GM21619 (cell line): ENCODE results near the gene MUC5B.
"Not testable (repeated sequence)": the region's sequence is repeated elsewhere in the genome, so short reads cannot be mapped to it uniquely, and the experiment has no call there.

Experiments
- ATAC-seq: cut with Tn5 transposase; IDR thresholded peaks from one replicate; pipeline ENCODE4 v1.9.1; 2021; ENCODE audit not compliant: unreplicated experiment

MUC5B gene

DNA sequence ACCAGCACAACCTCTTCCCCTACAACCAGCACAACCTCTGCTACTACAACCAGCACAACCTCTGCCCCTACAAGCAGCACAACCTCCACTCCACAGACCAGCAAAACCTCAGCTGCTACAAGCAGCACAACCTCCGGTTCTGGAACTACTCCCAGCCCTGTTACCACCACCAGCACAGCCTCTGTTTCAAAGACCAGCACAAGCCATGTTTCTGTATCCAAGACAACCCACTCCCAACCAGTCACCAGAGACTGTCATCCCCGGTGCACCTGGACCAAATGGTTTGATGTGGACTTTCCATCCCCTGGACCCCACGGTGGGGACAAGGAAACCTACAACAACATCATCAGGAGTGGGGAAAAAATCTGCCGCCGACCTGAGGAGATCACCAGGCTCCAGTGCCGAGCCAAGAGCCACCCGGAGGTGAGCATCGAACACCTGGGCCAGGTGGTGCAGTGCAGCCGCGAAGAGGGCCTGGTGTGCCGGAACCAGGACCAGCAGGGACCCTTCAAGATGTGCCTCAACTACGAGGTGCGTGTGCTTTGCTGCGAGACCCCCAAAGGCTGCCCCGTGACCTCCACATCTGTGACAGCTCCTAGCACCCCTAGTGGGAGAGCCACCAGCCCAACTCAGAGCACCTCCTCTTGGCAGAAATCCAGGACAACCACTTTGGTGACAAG, 34.3 kb upstream of the MUC5B start:
- ATAC-seq = not testable (repeated sequence)

DNA sequence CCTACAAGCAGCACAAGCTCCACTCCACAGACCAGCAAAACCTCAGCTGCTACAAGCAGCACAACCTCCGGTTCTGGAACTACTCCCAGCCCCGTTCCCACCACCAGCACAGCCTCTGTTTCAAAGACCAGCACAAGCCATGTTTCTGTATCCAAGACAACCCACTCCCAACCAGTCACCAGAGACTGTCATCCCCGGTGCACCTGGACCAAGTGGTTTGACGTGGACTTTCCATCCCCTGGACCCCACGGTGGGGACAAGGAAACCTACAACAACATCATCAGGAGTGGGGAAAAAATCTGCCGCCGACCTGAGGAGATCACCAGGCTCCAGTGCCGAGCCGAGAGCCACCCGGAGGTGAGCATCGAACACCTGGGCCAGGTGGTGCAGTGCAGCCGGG, 33.0 kb upstream of the MUC5B start:
- not testable (repeated sequence) for ATAC-seq

DNA sequence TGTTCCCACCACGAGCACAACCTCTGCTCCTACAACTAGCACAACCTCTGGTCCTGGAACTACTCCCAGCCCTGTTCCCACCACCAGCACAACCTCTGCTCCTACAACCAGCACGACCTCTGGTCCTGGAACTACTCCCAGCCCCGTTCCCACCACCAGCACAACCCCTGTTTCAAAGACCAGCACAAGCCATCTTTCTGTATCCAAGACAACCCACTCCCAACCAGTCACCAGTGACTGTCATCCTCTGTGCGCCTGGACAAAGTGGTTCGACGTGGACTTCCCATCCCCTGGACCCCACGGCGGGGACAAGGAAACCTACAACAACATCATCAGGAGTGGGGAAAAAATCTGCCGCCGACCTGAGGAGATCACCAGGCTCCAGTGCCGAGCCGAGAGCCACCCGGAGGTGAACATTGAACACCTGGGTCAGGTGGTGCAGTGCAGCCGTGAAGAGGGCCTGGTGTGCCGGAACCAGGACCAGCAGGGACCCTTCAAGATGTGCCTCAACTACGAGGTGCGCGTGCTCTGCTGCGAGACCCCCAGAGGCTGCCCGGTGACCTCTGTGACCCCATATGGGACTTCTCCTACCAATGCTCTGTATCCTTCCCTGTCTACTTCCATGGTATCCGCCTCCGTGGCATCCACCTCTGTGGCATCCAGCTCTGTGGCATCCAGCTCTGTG, 30.9 kb upstream of the MUC5B start:
- not testable (repeated sequence) for ATAC-seq

DNA sequence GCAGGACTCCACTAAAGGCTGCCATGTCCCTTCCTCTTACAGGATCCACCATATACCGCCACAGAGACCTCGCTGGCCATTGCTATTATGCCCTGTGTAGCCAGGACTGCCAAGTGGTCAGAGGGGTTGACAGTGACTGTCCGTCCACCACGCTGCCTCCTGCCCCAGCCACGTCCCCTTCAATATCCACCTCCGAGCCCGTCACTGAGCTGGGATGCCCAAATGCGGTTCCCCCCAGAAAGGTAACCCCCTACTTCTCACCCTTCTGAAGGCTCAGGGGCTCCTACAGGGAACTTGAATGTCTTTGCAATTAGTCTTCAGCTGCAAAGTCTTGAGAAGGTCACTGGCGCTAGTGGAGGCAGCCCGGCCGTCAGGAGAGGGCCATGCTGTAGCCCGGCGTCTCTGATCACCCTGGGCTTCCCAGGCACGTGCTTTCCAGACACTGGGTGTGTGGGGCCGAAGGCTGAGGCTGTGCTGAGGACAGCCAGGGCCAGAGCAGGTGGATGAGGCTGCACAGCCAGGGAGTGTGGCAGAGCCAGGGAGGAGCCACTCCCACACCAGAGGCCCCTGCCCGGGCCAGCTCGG, 30.0 kb upstream of the MUC5B start:
- ATAC-seq = no peak

DNA sequence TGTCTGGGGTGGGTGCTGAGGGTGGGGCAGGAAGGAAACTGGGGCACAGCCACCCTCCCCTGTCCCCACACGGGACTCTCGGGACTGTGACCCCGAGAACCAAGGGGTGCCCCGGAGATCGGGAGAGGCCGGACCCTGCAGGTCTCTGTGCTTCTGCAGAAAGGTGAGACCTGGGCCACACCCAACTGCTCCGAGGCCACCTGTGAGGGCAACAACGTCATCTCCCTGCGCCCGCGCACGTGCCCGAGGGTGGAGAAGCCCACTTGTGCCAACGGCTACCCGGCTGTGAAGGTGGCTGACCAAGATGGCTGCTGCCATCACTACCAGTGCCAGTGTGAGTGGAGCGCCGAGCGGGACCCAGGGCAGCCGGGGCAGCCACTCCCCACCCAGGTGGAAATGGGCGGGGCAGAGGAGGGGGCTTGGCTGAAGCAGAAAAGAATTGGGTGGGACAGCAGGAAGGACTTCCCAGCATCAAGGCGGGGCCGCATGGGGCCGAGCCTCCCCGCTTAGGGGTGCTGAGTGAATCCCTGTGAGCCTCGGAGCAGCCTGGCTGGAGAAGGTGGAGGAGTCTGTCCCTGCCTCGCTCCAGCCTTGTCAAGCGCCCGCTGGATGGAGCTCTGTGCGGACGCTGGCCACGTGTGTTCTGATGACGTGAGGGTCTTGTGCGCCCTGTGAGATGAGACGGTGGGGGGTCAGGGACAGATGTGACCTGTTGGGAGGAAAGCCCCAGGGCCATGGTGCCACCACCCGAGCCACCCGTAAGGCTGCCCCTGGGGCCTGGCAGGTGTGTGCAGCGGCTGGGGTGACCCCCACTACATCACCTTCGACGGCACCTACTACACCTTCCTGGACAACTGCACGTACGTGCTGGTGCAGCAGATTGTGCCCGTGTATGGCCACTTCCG, 29.3 kb upstream of the MUC5B start:
- no peak for ATAC-seq

DNA sequence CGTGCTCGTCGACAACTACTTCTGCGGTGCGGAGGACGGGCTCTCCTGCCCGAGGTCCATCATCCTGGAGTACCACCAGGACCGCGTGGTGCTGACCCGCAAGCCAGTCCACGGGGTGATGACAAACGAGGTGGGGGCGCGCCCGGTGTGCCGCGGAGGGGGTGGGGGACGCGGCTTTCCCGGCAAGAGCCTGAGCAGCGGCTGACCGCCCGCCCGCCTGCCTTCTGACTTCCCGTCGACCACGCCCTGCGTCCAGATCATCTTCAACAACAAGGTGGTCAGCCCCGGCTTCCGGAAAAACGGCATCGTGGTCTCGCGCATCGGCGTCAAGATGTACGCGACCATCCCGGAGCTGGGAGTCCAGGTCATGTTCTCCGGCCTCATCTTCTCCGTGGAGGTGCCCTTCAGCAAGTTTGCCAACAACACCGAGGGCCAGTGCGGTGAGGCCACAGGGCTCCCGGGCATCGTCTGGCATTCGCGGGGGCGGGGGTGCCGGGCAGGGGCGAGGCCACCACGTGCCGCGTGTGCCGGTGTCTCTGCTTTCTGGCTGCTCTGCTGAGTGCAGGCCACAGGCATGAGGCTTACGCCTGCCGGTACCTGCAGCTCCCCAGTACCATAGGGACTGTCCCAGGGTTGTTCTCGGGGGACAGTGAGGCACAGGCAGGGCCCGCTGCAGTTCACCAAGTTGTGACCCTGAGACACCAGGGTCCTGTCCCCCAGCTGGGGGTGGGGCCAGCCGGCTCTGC, 28.5 kb upstream of the MUC5B start:
- no peak for ATAC-seq

DNA sequence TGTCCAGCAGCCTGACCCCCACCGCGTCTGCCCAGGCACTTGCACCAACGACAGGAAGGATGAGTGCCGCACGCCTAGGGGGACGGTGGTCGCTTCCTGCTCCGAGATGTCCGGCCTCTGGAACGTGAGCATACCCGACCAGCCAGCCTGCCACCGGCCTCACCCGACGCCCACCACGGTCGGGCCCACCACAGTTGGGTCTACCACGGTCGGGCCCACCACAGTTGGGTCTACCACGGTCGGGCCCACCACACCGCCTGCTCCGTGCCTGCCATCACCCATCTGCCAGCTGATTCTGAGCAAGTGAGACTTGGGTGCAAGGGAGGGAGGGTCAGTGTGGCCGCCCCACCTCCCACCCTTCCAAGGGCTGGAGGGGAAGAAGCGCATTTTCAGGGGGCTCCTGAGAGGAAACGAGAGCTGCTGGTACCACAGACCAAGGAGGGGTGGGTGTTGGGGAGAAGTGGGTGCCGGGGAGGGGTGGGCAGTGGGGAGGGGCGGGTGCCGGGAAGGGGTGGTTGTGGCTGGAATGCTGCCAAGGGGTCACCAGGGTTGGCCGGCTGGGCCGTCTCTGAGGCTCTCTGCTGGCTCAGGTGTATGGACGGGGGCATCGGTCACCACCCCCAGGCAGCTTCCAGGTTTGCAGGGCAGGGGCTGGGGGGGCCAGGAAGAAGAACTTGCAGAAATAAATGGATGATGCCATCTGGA, 27.7 kb upstream of the MUC5B start:
- no peak for ATAC-seq

DNA sequence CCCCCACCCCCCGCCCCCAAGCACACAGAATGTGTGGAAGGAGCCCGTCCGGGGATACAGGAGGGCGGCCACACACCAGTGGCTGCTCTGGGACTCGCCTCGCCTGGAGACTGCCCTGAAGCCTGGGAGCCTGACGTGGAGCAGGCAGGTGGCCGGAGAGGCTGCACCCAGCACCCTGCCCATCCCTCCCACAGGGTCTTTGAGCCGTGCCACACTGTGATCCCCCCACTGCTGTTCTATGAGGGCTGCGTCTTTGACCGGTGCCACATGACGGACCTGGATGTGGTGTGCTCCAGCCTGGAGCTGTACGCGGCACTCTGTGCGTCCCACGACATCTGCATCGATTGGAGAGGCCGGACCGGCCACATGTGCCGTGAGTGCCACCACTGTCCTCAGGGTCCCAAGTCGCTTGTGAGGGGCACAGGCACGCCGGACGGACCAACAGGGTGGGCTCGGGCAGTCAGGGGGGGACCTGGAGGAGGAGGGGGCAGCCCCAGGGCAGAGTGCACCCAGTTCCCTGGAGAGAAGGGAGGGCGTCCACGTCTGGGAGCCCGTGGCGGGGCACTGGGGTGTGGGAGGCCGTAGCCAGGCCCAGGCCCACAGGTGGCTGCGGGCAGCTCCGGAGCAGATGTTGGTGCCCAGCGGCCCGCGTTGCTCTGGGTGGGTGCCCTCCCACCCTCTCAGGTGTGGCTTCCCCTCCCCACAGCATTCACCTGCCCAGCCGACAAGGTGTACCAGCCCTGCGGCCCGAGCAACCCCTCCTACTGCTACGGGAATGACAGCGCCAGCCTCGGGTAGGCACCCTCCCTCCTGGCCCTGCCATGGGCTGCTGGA, 27.0 kb upstream of the MUC5B start:
- no peak for ATAC-seq

DNA sequence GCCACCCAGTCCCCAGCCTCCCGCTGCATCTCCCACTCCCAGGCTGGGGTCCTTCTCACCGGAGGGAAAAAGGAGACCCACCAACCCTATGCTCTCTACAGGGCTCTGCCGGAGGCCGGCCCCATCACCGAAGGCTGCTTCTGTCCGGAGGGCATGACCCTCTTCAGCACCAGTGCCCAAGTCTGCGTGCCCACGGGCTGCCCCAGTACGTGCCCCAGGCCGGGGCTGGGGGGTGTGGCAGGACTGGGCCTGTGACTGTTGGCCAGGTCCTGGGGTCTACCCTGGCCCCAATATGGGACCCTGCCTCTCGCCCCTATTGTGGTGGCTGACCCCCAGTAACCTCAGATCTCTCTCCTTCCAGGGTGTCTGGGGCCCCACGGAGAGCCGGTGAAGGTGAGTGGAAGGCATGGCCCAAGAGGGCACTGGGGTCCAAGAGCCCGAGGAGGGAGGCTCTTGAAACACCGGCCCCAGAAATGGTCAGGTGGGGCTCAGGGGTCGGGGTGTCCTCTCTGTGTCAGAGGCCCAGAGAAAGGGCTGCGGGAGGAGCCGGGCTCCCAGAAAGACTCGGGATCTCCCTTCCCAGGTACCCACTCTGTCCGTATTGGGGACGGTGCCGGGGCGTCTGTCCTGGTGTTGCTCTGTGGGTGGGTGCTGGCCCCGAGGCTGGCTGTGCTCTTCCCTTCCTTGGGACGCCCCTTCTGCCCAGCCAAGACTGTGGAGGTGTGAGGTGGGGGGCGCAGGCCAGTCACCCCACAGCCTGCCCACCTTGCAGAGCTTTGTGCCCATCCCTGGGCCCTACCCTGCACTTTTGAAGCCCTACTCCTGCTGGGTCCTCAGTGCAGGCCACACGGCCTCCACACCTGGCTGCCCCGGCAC, 26.1 kb upstream of the MUC5B start:
- no peak for ATAC-seq

DNA sequence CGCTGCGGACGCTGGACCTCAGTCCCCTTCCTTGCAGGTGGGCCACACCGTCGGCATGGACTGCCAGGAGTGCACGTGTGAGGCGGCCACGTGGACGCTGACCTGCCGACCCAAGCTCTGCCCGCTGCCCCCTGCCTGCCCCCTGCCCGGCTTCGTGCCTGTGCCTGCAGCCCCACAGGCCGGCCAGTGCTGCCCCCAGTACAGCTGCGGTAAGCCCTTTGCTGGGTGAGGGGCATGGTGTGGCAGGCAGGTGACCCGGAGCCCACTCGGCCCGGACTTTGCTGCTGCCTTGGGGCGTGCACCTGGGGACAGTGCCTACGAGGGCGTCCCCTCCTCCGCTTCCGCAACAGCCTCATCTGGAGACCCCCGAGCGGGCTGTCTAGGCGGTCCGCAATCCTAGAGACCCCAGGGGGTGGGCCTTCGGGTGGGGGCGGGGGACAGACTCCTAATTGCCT, 25.4 kb upstream of the MUC5B start:
- no peak for ATAC-seq

DNA sequence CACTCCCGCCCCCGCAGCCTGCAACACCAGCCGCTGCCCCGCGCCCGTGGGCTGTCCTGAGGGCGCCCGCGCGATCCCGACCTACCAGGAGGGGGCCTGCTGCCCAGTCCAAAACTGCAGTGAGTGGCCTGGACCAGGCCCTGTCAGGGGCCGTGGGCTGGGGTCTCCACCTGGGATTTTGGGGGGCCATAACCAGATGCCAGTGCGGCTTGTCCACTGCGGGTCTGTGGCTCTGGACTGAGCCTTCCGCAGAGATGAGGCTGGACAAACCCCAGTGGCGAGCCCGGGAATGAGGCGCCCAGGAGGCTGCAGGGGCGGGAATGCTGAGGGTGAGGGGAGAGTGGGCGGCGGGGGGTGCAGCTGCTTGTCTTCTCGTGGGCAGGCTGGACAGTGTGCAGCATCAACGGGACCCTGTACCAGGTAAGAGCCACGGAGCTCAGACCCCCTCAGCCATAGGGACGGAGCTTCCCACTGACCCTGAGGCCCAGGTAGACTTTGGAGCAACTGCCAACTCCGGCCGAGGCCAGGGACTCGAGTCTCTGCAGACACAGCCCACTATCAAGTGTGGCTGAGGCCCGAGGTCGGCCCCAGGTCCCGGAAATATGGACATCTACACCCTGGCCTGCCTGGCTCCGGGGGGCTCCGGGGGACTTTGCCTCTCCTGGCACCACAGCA, 24.8 kb upstream of the MUC5B start:
- no peak for ATAC-seq

DNA sequence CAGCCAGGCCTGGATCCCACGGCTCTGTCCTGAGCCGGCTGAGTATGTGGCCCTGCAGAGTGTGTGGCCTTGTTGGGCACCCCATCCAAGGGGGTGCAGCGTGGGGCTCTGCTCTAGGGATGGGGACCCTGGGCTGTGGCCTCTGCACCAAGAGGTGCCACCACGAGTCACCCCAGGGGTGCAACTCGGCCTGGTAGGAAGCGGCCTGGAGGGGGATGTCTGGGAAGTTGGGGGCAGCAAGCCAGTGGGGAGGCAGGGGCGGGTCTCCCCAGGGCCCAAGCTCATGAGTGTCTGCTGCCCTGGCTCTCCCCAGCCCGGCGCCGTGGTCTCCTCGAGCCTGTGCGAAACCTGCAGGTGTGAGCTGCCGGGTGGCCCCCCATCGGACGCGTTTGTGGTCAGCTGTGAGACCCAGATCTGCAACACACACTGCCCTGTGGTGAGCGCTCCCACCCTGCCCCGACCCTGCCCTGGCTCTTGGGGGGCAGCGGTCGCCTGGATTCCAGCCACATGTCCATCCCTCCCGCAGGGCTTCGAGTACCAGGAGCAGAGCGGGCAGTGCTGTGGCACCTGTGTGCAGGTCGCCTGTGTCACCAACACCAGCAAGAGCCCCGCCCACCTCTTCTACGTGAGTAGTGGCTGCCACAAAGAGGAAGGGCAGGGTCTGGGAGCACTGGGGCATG, 24.2 kb upstream of the MUC5B start:
- ATAC-seq = no peak

DNA sequence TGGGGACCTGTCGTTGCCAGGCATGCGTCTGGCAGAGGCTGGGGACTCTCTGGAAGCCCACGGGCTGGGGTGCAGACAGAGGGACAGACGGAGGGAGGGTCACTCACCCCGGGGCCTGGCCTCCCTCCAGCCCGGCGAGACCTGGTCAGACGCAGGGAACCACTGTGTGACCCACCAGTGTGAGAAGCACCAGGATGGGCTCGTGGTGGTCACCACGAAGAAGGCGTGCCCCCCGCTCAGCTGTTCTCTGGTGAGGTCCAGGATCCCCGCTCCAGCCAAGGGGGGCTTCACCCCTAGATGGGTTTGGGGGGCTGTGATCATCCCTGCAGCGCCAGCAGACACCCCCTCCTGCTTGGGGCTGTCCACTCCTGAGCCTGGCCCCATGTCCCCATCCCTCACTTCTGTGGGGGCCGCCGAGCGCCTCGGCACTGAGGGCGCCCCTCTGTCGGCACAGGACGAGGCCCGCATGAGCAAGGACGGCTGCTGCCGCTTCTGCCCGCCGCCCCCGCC, 23.6 kb upstream of the MUC5B start:
- ATAC-seq = no peak

DNA sequence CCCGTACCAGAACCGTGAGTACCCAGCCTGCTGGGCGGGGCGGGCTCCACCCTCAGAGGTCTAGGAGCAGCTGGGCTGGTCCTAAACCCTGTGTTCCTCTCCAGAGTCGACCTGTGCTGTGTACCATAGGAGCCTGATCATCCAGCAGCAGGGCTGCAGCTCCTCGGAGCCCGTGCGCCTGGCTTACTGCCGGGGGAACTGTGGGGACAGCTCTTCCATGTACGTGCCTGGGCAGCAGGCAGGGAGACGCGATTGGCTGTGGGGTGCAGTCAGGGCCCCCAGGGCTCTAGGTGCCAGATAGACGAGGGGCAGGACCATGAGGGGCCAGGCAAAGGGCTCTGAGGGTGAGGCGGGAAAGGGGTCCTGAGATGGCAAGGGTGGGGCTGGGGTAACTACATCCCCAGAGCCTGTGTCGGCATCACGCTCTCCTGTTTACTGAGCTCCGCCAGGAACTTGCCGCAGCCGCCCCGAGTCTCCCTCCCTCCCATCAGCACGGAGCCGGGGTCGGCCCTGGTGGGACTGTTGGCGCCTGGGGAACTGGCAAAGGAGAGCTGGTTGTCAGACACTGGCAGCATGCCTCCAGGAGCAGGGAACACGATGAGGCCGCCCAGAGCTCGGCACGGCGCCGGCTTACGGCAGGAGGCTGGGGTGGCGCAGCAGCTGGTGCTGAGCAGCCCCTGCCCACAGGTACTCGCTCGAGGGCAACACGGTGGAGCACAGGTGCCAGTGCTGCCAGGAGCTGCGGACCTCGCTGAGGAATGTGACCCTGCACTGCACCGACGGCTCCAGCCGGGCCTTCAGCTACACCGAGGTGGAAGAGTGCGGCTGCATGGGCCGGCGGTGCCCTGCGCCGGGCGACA, 22.9 kb upstream of the MUC5B start:
- no peak for ATAC-seq

DNA sequence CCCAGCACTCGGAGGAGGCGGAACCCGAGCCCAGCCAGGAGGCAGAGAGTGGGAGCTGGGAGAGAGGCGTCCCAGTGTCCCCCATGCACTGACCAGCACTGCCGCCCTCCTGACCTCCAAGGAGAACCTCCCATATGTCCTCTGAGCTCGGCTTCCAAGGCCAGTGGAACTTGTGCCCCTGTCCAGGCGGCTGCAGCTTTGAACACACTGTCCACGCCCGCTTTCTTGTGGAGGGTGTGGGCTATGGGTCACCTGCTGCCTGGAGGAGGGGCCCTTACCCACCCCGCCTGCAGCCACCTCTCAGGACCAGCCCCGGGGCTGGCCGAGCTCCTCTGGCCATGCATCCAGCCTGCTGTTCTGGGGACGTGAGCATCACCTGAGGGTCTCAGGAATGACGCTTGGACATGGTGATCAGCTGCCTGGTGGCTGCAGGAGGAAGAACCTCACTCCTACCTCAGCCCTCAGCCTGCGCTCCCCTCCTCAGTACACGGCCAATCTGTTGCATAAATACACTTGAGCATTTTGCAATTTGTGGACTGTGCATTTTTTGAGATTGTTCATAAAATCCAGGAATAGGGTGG, 22.2 kb upstream of the MUC5B start:
- no peak for ATAC-seq
